ENCODE results near the gene CIBAR2. TPM values are rescaled to one million over a fixed set of nuclear protein-coding genes. Genes with fewer than 3 reads are reported as not detected.

Gene CIBAR2
- total RNA-seq, 1 experiment from 2014 or later: not detected

GRCh38 chr16:85105475-85105874 lies 6.8 kb downstream of the CIBAR2 start:
- no peak overlapping the region for H3K27ac Mint-ChIP-seq
- H3K79me2 ChIP-seq (ENCODE audit: insufficient read depth, low read length): no peaks in the 10 kb centered on the region

More at GRCh38 chr16:85105475-85105874, 6.8 kb downstream of the CIBAR2 start:
- Mint-ChIP-seq H3K27me3 (ENCODE audit: low read depth) (peaks cover 23% of the 10 kb centered on the region), H3K36me3 (ENCODE audit: insufficient read depth in 1 of 3, low read depth in 3 of 3) (no peaks in the 10 kb centered on the region), H3K9me3 (no peaks in the 10 kb centered on the region), H3K4me1 (peaks cover 0 to 9% of the 10 kb centered on the region in 2 experiments; a peak in 2 of 4 replicates), H3K4me3 (no peak overlapping the region)
- Histone ChIP-seq H4K20me1 (ENCODE audit: control insufficient read depth, insufficient read depth, insufficient read length) (no peaks in the 10 kb centered on the region), H3K9ac (ENCODE audit: extremely low read depth, insufficient read length, low read length) (no peak overlapping the region), H3K56ac (ENCODE audit: insufficient read length, low read depth, low read length) (no peak overlapping the region), H3K4me1 (ENCODE audit: insufficient read depth, low read length) (no peaks in the 10 kb centered on the region), H2BK20ac (ENCODE audit: low read depth, low read length, poor library complexity, severe bottlenecking) (no peak overlapping the region), H3K4me2 (ENCODE audit: insufficient read depth, insufficient read length, low read length) (no peak overlapping the region), H2AFZ (ENCODE audit: low read length) (no peak overlapping the region), H2BK12ac (ENCODE audit: insufficient read length, low read depth, low read length) (no peak overlapping the region), H3K9me3 (ENCODE audit: control insufficient read depth, low read depth, low read length) (no peaks in the 10 kb centered on the region), H2AK5ac (ENCODE audit: insufficient read length, low read length) (no peak overlapping the region), H3K27ac (ENCODE audit: insufficient read length, low read depth, low read length) (no peak overlapping the region), H2BK5ac (ENCODE audit: insufficient read length, low read length) (no peak overlapping the region), H4K8ac (replicated peaks; ENCODE audit: insufficient read length, low read depth, low read length) (no peak overlapping the region), H3K23me2 (ENCODE audit: insufficient read length, low read depth, low read length, poor library complexity, severe bottlenecking) (no peaks in the 10 kb centered on the region), H3K14ac (ENCODE audit: insufficient read depth, low read length) (no peak overlapping the region), H2BK120ac (ENCODE audit: low read depth, low read length, poor library complexity, severe bottlenecking) (no peak overlapping the region), H3K79me1 (ENCODE audit: insufficient read depth, low read depth, low read length, poor library complexity, severe bottlenecking) (no peaks in the 10 kb centered on the region), H4K5ac (ENCODE audit: insufficient read length, low read depth, low read length) (no peak overlapping the region), H3K4ac (ENCODE audit: low read depth, low read length) (no peak overlapping the region), H3T11ph (ENCODE audit: low read length) (no peak overlapping the region), H3K27me3 (ENCODE audit: insufficient read depth, low read length) (no peaks in the 10 kb centered on the region), H3K18ac (ENCODE audit: insufficient read length, low read depth, low read length) (no peak overlapping the region), H4K91ac (ENCODE audit: insufficient read length, low read depth, low read length) (no peak overlapping the region), H2BK15ac (ENCODE audit: low read depth, low read length) (no peak overlapping the region), H3K23ac (ENCODE audit: insufficient read length, low read depth, low read length) (no peak overlapping the region)
- DNase-seq: no peak
- WGBS (ENCODE audit: extremely low coverage, insufficient read length, low lambda C conversion rate): no CpG with 5 or more reads among the region's 5 CpGs
- TF ChIP-seq CTCF (conservative IDR thresholded peaks at IDR 0.05): no peak

Data from H9 (cell line).